ENCODE data around the gene MS4A3.

DNA sequence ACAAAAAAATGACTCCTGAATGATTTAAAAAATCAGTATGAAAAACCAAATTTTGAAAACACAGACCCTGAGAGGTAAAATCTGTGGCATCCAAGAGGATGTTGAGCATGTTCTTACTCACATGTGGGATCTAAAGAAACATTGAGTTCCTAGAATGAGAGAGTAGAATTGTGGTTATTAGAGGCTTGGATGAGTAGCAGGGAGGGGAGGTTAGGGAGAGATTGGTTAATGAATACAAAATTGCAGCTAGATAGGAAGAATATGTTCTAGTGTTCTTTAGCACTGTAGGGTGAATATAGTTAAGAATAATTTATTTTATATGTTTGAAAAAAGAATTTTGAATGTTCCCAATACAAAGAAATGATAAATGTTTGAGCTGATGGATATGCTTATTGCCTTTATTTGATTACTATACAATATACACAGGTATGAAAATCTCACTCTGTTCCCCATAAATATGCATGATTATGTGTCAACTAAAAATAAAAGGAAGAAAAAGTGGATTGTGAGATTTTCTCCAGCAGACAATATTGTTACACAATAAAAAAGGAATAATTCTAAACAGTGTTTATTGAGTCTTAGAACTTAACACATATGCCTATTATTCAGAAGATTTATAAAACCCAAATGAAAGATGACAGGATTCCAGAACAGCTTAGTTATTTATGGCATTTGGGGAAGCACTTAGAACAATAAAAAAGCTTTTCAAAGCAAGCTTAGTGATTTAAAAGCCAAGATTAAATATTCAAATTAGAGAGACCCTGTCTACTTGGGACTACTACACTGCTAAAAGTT is 60.7 kb downstream of the MS4A3 start:
- TF ChIP-seq, protein P1, sequence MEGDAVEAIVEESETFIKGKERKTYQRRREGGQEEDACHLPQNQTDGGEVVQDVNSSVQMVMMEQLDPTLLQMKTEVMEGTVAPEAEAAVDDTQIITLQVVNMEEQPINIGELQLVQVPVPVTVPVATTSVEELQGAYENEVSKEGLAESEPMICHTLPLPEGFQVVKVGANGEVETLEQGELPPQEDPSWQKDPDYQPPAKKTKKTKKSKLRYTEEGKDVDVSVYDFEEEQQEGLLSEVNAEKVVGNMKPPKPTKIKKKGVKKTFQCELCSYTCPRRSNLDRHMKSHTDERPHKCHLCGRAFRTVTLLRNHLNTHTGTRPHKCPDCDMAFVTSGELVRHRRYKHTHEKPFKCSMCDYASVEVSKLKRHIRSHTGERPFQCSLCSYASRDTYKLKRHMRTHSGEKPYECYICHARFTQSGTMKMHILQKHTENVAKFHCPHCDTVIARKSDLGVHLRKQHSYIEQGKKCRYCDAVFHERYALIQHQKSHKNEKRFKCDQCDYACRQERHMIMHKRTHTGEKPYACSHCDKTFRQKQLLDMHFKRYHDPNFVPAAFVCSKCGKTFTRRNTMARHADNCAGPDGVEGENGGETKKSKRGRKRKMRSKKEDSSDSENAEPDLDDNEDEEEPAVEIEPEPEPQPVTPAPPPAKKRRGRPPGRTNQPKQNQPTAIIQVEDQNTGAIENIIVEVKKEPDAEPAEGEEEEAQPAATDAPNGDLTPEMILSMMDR (IDR thresholded peaks at IDR 0.05; ENCODE audit: insufficient read depth, low read depth, low read length) = no peak
- TF ChIP-seq EZH2 (IDR thresholded peaks at IDR 0.05; ENCODE audit: insufficient read depth, low read length) = no peak

Measured in astrocyte (in vitro differentiated cells and primary cell).